Body of pancreas (tissue), 4 donors: ENCODE measurements around the gene DENND1A. TPM values are rescaled to one million over a fixed set of nuclear protein-coding genes. Genes with fewer than 3 reads are reported as not detected.

Experiments used
- ATAC-seq: fragments of 150-250 bp; one replicate; pipeline ENCODE4 v1.9.1; 2016
- DNase-seq, 4 donors: peaks; one replicate each; pipeline ENCODE4 v3.0.0-alpha.2; 2019
- H3K27ac ChIP-seq, 4 donors: fragments of 200-600 bp; sonication (generic); 1 replicate in 3 of 4; 2 replicates in 1 of 4; pipeline versions ENCODE4 v1.5.1 to v1.6.1; 2016 to 2019; ENCODE audit warnings: mild to moderate bottlenecking in 1 of 4, mixed read lengths in 1 of 4, moderate library complexity in 1 of 4
- H3K27me3 ChIP-seq, 2 donors: fragments of 200-600 bp; sonication (generic); one replicate each; pipeline ENCODE4 v1.6.0; 2016; ENCODE audit warnings: mild to moderate bottlenecking in 1 of 2
- H3K36me3 ChIP-seq, 2 donors: fragments of 200-600 bp; sonication (generic); replicated peaks in 1 of 2; 2 replicates each; pipeline ENCODE4 v1.5.1; 2016; ENCODE audit warnings: low read depth in 2 of 2; ENCODE audit not compliant: insufficient read depth in 1 of 2
- H3K4me1 ChIP-seq: fragments of 200-600 bp; sonication (generic); one replicate; pipeline ENCODE4 v1.6.0; 2016
- H3K4me3 ChIP-seq, 2 donors: fragments of 200-600 bp; sonication (generic); 1 replicate in 1 of 2; 2 replicates in 1 of 2; pipeline ENCODE4 v1.5.1; 2016 to 2019
- H3K9me3 ChIP-seq, 3 donors: fragments of 200-600 bp; sonication (generic); 1 replicate in 2 of 3; 2 replicates in 1 of 3; pipeline ENCODE4 v1.5.1; 2016
- POLR2A ChIP-seq, 3 donors: fragments of 450-650 bp; IDR thresholded peaks; one replicate each; pipeline ENCODE4 v1.6.1; 2016; ENCODE audit warnings: antibody characterized with exemption in 3 of 3, mild to moderate bottlenecking in 2 of 3
- WGBS, 2 donors: methylation state at CpG; one replicate each; pipeline ENCODE4 v1.1.5; 2017; 5-methylcytosine and 5-hydroxymethylcytosine counted together
- intact Hi-C: fragments of 100-400 bp; cut with DNase I; formaldehyde crosslinking; loops from one replicate; pipeline ENCODE4 v1.15.1; 2023
- total RNA-seq, 2 donors: library from RNA; depleted of rRNA; stranded (reverse); fragments of >200 nt; gene quantifications; one replicate each; pipeline ENCODE4 v1.1.0, GENCODE V29; 2016
- TF ChIP-seq, protein P1 (sequence below), 7 experiments: fragments of 450-650 bp in 4 of 7; fragments of 200-600 bp in 3 of 7; sonication (generic) in 3 of 7; IDR thresholded peaks; one replicate each; pipeline ENCODE4 v1.5.1; 2016 to 2019; ENCODE audit warnings: antibody characterized with exemption in 7 of 7

DENND1A gene
- total RNA-seq, 2 donors from 2014 or later = 7.6 to 8.6 TPM

DNA sequence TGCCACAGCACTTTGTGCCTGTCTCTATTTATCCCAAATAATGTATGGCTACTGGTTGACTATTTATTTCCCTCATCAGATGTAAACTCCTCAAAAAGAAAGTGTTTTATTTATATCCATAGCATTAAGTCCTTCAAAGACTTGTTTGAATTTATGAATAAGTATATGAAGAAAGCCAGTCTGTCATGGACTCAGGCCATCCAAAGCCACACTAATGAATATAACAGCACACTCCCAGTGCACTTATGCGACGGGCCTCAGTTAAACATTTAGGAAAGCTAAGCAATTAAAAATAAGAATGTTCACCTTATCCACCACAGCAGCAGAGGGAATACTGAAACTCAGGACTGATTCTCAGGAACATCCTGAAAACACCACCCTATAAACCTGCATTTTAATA, 77.5 kb downstream of the DENND1A start:
- TF ChIP-seq, protein P1, sequence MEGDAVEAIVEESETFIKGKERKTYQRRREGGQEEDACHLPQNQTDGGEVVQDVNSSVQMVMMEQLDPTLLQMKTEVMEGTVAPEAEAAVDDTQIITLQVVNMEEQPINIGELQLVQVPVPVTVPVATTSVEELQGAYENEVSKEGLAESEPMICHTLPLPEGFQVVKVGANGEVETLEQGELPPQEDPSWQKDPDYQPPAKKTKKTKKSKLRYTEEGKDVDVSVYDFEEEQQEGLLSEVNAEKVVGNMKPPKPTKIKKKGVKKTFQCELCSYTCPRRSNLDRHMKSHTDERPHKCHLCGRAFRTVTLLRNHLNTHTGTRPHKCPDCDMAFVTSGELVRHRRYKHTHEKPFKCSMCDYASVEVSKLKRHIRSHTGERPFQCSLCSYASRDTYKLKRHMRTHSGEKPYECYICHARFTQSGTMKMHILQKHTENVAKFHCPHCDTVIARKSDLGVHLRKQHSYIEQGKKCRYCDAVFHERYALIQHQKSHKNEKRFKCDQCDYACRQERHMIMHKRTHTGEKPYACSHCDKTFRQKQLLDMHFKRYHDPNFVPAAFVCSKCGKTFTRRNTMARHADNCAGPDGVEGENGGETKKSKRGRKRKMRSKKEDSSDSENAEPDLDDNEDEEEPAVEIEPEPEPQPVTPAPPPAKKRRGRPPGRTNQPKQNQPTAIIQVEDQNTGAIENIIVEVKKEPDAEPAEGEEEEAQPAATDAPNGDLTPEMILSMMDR (IDR thresholded peaks at IDR 0.05) = no peak
- TF ChIP-seq POLR2A (IDR thresholded peaks at IDR 0.05) = no peak
- 92 to 94% methylated on average over 2 of the region's 2 CpGs for WGBS, 2 donors
- Histone ChIP-seq H3K27ac (no peak overlapping the region), H3K4me3 (no peak overlapping the region), H3K9me3 (no peaks in the 10 kb centered on the region), H3K27me3 (no peaks in the 10 kb centered on the region), H3K4me1 (no peaks in the 10 kb centered on the region), H3K36me3 (no peaks in the 10 kb centered on the region)
- DNase-seq = no peak
- ATAC-seq = no peak
- intact Hi-C loops = no loop called here

DNA sequence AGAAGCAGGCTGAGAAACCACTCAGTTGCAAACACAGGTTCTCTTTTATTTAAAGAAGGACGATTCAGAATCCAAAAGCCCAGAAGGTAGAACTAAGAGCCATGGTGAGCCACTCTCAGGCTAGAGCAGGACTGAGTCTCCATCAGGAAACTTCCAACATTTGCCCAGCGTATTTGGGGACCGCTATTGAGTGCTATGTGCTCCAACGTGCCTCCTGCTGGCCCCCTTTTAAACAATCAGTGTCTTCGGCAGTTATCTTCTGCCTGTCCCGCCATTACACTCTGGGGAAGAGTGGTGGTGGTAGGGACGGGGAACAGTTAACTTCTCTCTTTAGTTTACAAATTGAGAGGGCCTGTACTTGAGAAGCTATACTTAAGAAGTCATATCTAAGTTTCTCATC, 78.1 kb downstream of the DENND1A start:
- Histone ChIP-seq H3K27ac (no peak overlapping the region), H3K36me3 (no peaks in the 10 kb centered on the region), H3K9me3 (no peaks in the 10 kb centered on the region), H3K4me1 (no peaks in the 10 kb centered on the region), H3K27me3 (no peaks in the 10 kb centered on the region), H3K4me3 (no peak overlapping the region)
- TF ChIP-seq, protein P1 (IDR thresholded peaks at IDR 0.05) = no peak
- no peak for TF ChIP-seq POLR2A (IDR thresholded peaks at IDR 0.05)
- intact Hi-C loops = no loop called here
- no peak for ATAC-seq
- 90 to 94% methylated on average over 7 of the region's 7 CpGs for WGBS, 2 donors
- no peak for DNase-seq

DNA sequence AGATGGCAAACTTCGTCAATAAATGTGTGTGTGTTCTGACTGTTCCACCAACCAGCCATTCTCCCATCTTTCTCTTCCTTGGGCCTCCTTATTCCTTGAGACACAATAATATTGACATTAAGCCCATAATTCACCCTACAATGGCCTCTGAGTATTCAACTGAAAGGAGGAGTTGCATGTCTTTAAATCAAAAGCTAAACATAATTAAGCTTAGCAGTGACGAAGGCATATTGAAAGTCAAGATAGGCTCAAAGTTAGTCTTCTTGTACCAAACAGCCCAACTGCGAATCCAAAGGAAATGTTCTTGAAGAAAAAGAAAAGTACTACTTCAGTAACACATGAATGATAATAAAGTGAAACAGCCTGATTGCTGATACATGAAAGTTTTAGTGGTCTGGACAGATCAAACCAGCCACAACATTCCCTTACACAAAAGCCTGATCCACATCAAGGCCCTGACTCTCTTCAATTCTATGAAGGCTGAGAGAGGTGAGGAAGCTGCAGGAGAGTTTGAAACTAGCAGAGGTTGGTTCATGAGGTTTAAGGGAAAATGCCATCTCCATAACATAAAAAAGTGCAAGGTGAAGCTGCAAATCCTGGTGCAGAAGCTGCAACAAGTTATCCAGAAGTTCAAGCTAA, 81.4 kb downstream of the DENND1A start:
- TF ChIP-seq, protein P1 (IDR thresholded peaks at IDR 0.05) = no peak
- TF ChIP-seq POLR2A (IDR thresholded peaks at IDR 0.05) = no peak
- no peaks in the 10 kb centered on the region for H3K4me1 ChIP-seq
- intact Hi-C loops = no loop called here
- no peak overlapping the region for H3K27ac ChIP-seq
- no peak overlapping the region for H3K4me3 ChIP-seq
- ATAC-seq (no peak), DNase-seq (no peak)
- no peaks in the 10 kb centered on the region for H3K36me3 ChIP-seq
- H3K9me3 ChIP-seq = peaks cover 0 to 2% (median 0%) of the 10 kb centered on the region in 3 donors
- no peaks in the 10 kb centered on the region for H3K27me3 ChIP-seq
- WGBS, 2 donors = 97% methylated on average over 3 of the region's 3 CpGs

DNA sequence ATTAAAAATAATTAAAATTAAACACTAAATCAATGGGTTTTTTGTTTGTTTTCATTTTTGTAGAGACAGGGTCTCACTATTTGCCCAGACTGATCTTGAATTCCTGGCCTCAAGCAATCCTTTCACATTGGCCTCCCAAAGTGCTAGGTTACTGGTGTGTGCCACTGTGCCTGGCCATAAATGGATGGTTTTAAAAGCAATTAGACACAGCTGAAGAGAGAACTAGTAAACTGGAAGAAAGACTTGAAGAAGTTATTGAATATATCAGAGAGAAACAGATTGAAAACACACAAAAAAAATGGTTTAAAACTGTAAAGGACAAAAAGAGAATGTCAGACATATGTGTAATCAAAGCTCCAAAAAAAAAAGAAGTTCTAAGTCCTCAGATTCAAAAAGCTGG, 83.0 kb downstream of the DENND1A start:
- TF ChIP-seq POLR2A (IDR thresholded peaks at IDR 0.05) = no peak
- TF ChIP-seq, protein P1 (IDR thresholded peaks at IDR 0.05) = no peak
- ATAC-seq (no peak), DNase-seq (no peak)
- Histone ChIP-seq H3K27me3 (no peaks in the 10 kb centered on the region), H3K9me3 (peaks cover 0 to 6% (median 0%) of the 10 kb centered on the region in 3 donors), H3K36me3 (no peaks in the 10 kb centered on the region), H3K4me1 (no peaks in the 10 kb centered on the region), H3K4me3 (no peak overlapping the region), H3K27ac (no peak overlapping the region)
- intact Hi-C loops = no loop called here

DNA sequence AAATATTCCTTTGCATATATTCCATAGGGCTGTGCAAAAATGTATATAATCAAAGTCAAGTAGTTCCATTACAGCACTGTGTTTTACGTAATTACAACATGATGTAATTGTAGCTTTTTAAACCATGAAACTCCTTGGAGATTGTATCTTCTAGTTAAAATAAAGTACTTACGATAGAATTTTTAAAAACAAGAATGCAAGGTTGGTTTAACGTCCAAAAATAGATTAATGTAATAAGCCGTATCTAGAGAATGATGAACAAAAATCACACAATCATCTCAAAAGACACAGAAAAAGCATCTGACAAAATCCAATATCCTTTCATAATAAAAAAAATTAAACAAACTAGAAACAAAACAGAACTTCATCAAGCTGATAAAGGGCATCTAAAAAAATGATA, 86.2 kb downstream of the DENND1A start:
- H3K4me1 ChIP-seq = no peaks in the 10 kb centered on the region
- TF ChIP-seq, protein P1 (IDR thresholded peaks at IDR 0.05) = no peak
- no peak for TF ChIP-seq POLR2A (IDR thresholded peaks at IDR 0.05)
- H3K9me3 ChIP-seq = peaks cover 0 to 6% (median 0%) of the 10 kb centered on the region in 3 donors
- ATAC-seq (no peak), DNase-seq (no peak)
- no peaks in the 10 kb centered on the region for H3K27me3 ChIP-seq
- intact Hi-C loops = no loop called here
- H3K4me3 ChIP-seq = no peak overlapping the region
- no peaks in the 10 kb centered on the region for H3K36me3 ChIP-seq
- no peak overlapping the region for H3K27ac ChIP-seq
- 97 to 98% methylated on average over 4 of the region's 4 CpGs for WGBS, 2 donors
